Neural crest cell (in vitro differentiated cells): ENCODE results near the gene CMTM8. TPM values are rescaled to one million over a fixed set of nuclear protein-coding genes. Genes with fewer than 3 reads are reported as not detected.

Source experiments
- DNase-seq: peaks from one replicate; pipeline ENCODE4 v3.0.0; 2021; ENCODE audit warnings: low read depth, mixed read lengths, low spot score
- H3K27ac Mint-ChIP-seq: one replicate; pipeline ENCODE4 v1.8.0; 2021; ENCODE audit warnings: mild to moderate bottlenecking, mixed read lengths; ENCODE audit not compliant: unreplicated experiment
- H3K27me3 Mint-ChIP-seq: 2 replicates; pipeline ENCODE4 v1.8.0; 2021; ENCODE audit warnings: low read depth, mild to moderate bottlenecking, mixed read lengths
- H3K36me3 Mint-ChIP-seq: 2 replicates; pipeline ENCODE4 v1.8.0; 2021; ENCODE audit warnings: low read depth, mild to moderate bottlenecking, mixed read lengths
- H3K4me1 Mint-ChIP-seq: 2 replicates; pipeline ENCODE4 v1.8.0; 2021; ENCODE audit warnings: mixed read lengths
- H3K4me3 Mint-ChIP-seq: one replicate; pipeline ENCODE4 v1.8.0; 2021; ENCODE audit warnings: mild to moderate bottlenecking, mixed read lengths
- H3K9me3 Mint-ChIP-seq: 2 replicates; pipeline ENCODE4 v1.8.0; 2021; ENCODE audit warnings: mixed read lengths
- CTCF ChIP-seq: fragments of 200-600 bp; sonication (generic); conservative IDR thresholded peaks from 2 replicates; pipeline ENCODE4 v1.5.0; 2021; ENCODE audit warnings: antibody characterized with exemption, mild to moderate bottlenecking
- total RNA-seq: library from RNA; stranded (reverse); gene quantifications from 2 replicates; pipeline ENCODE4 v1.2.1, GENCODE V29; 2021

CMTM8 gene
- total RNA-seq, 1 donor from 2014 or later: 4.4 TPM

- peak overlapping the region; percentile 3 for H3K27ac Mint-ChIP-seq
- no peak overlapping the region for H3K4me3 Mint-ChIP-seq
- TF ChIP-seq CTCF: no peak
- no peaks in the 10 kb centered on the region for H3K27me3 Mint-ChIP-seq
- H3K9me3 Mint-ChIP-seq: no peaks in the 10 kb centered on the region
- no peaks in the 10 kb centered on the region for H3K36me3 Mint-ChIP-seq
- no peaks in the 10 kb centered on the region for H3K4me1 Mint-ChIP-seq
- no peak for DNase-seq
These were observed 44.8 kb downstream of the CMTM8 start for GRCh38 chr3:32283304-32283703.

- Mint-ChIP-seq H3K9me3 (no peaks in the 10 kb centered on the region), H3K27ac (no peak overlapping the region), H3K4me1 (no peaks in the 10 kb centered on the region), H3K4me3 (no peak overlapping the region), H3K27me3 (no peaks in the 10 kb centered on the region), H3K36me3 (no peaks in the 10 kb centered on the region)
- TF ChIP-seq CTCF: no peak
- no peak for DNase-seq
These were observed 46.1 kb downstream of the CMTM8 start for GRCh38 chr3:32284443-32285212.

GRCh38 chr3:32285891-32286290, 47.4 kb downstream of the CMTM8 start:
- Mint-ChIP-seq H3K9me3 (no peaks in the 10 kb centered on the region), H3K36me3 (no peaks in the 10 kb centered on the region), H3K27ac (peak overlapping the region; percentile 61), H3K4me1 (no peaks in the 10 kb centered on the region), H3K4me3 (no peak overlapping the region), H3K27me3 (no peaks in the 10 kb centered on the region)
- DNase-seq: no peak
- no peak for TF ChIP-seq CTCF

GRCh38 chr3:32288819-32289218, 50.3 kb downstream of the CMTM8 start:
- DNase-seq: no peak
- Mint-ChIP-seq H3K4me3 (no peak overlapping the region), H3K9me3 (no peaks in the 10 kb centered on the region), H3K4me1 (no peaks in the 10 kb centered on the region), H3K27me3 (no peaks in the 10 kb centered on the region), H3K36me3 (no peaks in the 10 kb centered on the region), H3K27ac (no peak overlapping the region)
- no peak for TF ChIP-seq CTCF

GRCh38 chr3:32290619-32291018, 52.1 kb downstream of the CMTM8 start:
- H3K27ac Mint-ChIP-seq: no peak overlapping the region
- H3K36me3 Mint-ChIP-seq: no peaks in the 10 kb centered on the region
- H3K4me1 Mint-ChIP-seq: no peaks in the 10 kb centered on the region
- H3K9me3 Mint-ChIP-seq: no peaks in the 10 kb centered on the region
- no peaks in the 10 kb centered on the region for H3K27me3 Mint-ChIP-seq
- DNase-seq: no peak
- no peak overlapping the region for H3K4me3 Mint-ChIP-seq
- TF ChIP-seq CTCF: no peak
